ENCODE measurements around the gene GTF2H1.

- TF ChIP-seq, protein P1, sequence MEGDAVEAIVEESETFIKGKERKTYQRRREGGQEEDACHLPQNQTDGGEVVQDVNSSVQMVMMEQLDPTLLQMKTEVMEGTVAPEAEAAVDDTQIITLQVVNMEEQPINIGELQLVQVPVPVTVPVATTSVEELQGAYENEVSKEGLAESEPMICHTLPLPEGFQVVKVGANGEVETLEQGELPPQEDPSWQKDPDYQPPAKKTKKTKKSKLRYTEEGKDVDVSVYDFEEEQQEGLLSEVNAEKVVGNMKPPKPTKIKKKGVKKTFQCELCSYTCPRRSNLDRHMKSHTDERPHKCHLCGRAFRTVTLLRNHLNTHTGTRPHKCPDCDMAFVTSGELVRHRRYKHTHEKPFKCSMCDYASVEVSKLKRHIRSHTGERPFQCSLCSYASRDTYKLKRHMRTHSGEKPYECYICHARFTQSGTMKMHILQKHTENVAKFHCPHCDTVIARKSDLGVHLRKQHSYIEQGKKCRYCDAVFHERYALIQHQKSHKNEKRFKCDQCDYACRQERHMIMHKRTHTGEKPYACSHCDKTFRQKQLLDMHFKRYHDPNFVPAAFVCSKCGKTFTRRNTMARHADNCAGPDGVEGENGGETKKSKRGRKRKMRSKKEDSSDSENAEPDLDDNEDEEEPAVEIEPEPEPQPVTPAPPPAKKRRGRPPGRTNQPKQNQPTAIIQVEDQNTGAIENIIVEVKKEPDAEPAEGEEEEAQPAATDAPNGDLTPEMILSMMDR (IDR thresholded peaks at IDR 0.05) = no peak
- no peak for TF ChIP-seq POLR2A (IDR thresholded peaks at IDR 0.05)
Measured at GRCh38 chr11:18369398-18369797, 47.0 kb downstream of the GTF2H1 start.
